CD8-positive, alpha-beta memory T cell (primary cell): ENCODE data around the gene TFAP2C. TPM values are rescaled to one million over a fixed set of nuclear protein-coding genes. Genes with fewer than 3 reads are reported as not detected.

ENCODE experiments used
- CTCF ChIA-PET: fragments of 350-600 bp; sonication (Branson Sonifier 250); formaldehyde crosslinking; loops from one replicate; lab custom pipeline; 2021; ENCODE audit warnings: antibody characterized with exemption; lab: Charles Lee
- POLR2A ChIA-PET: fragments of 350-600 bp; sonication (Branson Sonifier 250); formaldehyde crosslinking; loops from one replicate; lab custom pipeline; 2021; ENCODE audit warnings: antibody characterized with exemption; lab: Charles Lee
- DNase-seq, 5 donors: peaks; one replicate each; pipeline versions ENCODE4 v3.0.0 to v3.0.0-alpha.2; 2020 to 2022; ENCODE audit warnings: mixed read lengths in 1 of 5
- H3K27ac ChIP-seq: one replicate; pipeline ENCODE4 v1.7.0; 2013; ENCODE audit warnings: low read depth, mild to moderate bottlenecking, low read length, moderate library complexity
- H3K27me3 ChIP-seq: 2 replicates; pipeline ENCODE4 v1.7.0; 2013; ENCODE audit warnings: low read length, mild to moderate bottlenecking; ENCODE audit not compliant: insufficient read depth, poor library complexity, severe bottlenecking
- H3K36me3 ChIP-seq: 2 replicates; pipeline ENCODE4 v1.7.0; 2013; ENCODE audit warnings: mild to moderate bottlenecking, low read length, moderate library complexity; ENCODE audit not compliant: insufficient read depth
- H3K4me1 ChIP-seq: 2 replicates; pipeline ENCODE4 v1.7.0; 2013; ENCODE audit warnings: mild to moderate bottlenecking, low read length, moderate library complexity; ENCODE audit not compliant: insufficient read depth
- H3K4me3 ChIP-seq: 2 replicates; pipeline ENCODE4 v1.7.0; 2013; ENCODE audit warnings: mild to moderate bottlenecking, low read length
- H3K9me3 ChIP-seq: 2 replicates; pipeline ENCODE4 v1.7.0; 2013; ENCODE audit warnings: mild to moderate bottlenecking, low read length
- H3K27ac Mint-ChIP-seq, 8 donors: one replicate each; pipeline ENCODE4 v1.8.0; 2020 to 2021; ENCODE audit warnings: mixed read lengths in 8 of 8, mild to moderate bottlenecking in 6 of 8, inconsistent platforms in 3 of 8, moderate library complexity in 3 of 8
- H3K27me3 Mint-ChIP-seq, 2 donors: one replicate each; pipeline ENCODE4 v1.8.0; 2020 to 2021; ENCODE audit warnings: mixed read lengths in 2 of 2, mild to moderate bottlenecking in 1 of 2, moderate library complexity in 1 of 2
- H3K36me3 Mint-ChIP-seq, 3 donors: one replicate each; pipeline ENCODE4 v1.8.0; 2020 to 2021; ENCODE audit warnings: mixed read lengths in 3 of 3, inconsistent platforms in 1 of 3, mild to moderate bottlenecking in 1 of 3
- H3K4me1 Mint-ChIP-seq, 3 donors: one replicate each; pipeline ENCODE4 v1.8.0; 2020 to 2021; ENCODE audit warnings: mixed read lengths in 3 of 3, inconsistent platforms in 1 of 3, mild to moderate bottlenecking in 1 of 3
- H3K4me3 Mint-ChIP-seq, 7 donors: one replicate each; pipeline ENCODE4 v1.8.0; 2020 to 2021; ENCODE audit warnings: mixed read lengths in 7 of 7, mild to moderate bottlenecking in 6 of 7, moderate library complexity in 4 of 7, inconsistent platforms in 2 of 7
- H3K9me3 Mint-ChIP-seq, 5 donors: one replicate each; pipeline ENCODE4 v1.8.0; 2020 to 2022; ENCODE audit warnings: mixed read lengths in 5 of 5, mild to moderate bottlenecking in 3 of 5, moderate library complexity in 2 of 5, inconsistent platforms in 1 of 5
- polyA plus RNA-seq: library from polyadenylated mRNA; unstranded; fragments of 300-500 nt; fragmentation: Illumina TruSeq; gene quantifications from one replicate; pipeline ENCODE4 v1.2.3, GENCODE V29; 2021
- total RNA-seq, 2 experiments: library from RNA; stranded (reverse); gene quantifications; one replicate each; pipeline ENCODE4 v1.2.3, GENCODE V29; 2021

TFAP2C gene
- total and polyA plus RNA-seq, 3 experiments from 2014 or later = not detected

- Histone ChIP-seq H3K4me3 (no peak overlapping the region), H3K27ac (no peak overlapping the region), H3K36me3 (no peaks in the 10 kb centered on the region), H3K27me3 (peaks cover 3% of the 10 kb centered on the region), H3K4me1 (no peaks in the 10 kb centered on the region), H3K9me3 (no peaks in the 10 kb centered on the region)
- Mint-ChIP-seq H3K36me3 (no peaks in the 10 kb centered on the region), H3K27me3 (peaks cover 1 to 4% of the 10 kb centered on the region in 2 donors), H3K9me3 (no peaks in the 10 kb centered on the region), H3K4me3 (no peak overlapping the region), H3K4me1 (no peaks in the 10 kb centered on the region), H3K27ac (no peak overlapping the region)
- CTCF ChIA-PET = no interaction called here
- no peak for DNase-seq
- POLR2A ChIA-PET = no interaction called here
Measured at GRCh38 chr20:56607061-56607704, 21.9 kb upstream of the TFAP2C start.

- no peaks in the 10 kb centered on the region for H3K36me3 Mint-ChIP-seq
- no peak for DNase-seq
- Histone ChIP-seq H3K4me3 (no peak overlapping the region), H3K36me3 (no peaks in the 10 kb centered on the region), H3K9me3 (no peaks in the 10 kb centered on the region), H3K4me1 (no peaks in the 10 kb centered on the region), H3K27ac (no peak overlapping the region), H3K27me3 (peaks cover 3% of the 10 kb centered on the region)
- H3K9me3 Mint-ChIP-seq = no peaks in the 10 kb centered on the region
- no peak overlapping the region for H3K4me3 Mint-ChIP-seq
- H3K4me1 Mint-ChIP-seq = no peaks in the 10 kb centered on the region
- H3K27me3 Mint-ChIP-seq = peaks cover 1 to 4% of the 10 kb centered on the region in 2 donors
- CTCF ChIA-PET = no interaction called here
- POLR2A ChIA-PET = no interaction called here
- H3K27ac Mint-ChIP-seq = no peak overlapping the region
Measured at GRCh38 chr20:56608376-56608775, 20.7 kb upstream of the TFAP2C start.

- POLR2A ChIA-PET = no interaction called here
- CTCF ChIA-PET = no interaction called here
- H3K27ac Mint-ChIP-seq = no peak overlapping the region
- H3K36me3 Mint-ChIP-seq = no peaks in the 10 kb centered on the region
- peaks cover 1 to 4% of the 10 kb centered on the region in 2 donors for H3K27me3 Mint-ChIP-seq
- DNase-seq = no peak
- no peaks in the 10 kb centered on the region for H3K4me1 Mint-ChIP-seq
- H3K4me3 Mint-ChIP-seq = no peak overlapping the region
- no peaks in the 10 kb centered on the region for H3K9me3 Mint-ChIP-seq
- H3K9me3 ChIP-seq = no peaks in the 10 kb centered on the region
- H3K4me3 ChIP-seq = no peak overlapping the region
- peaks cover 3% of the 10 kb centered on the region for H3K27me3 ChIP-seq
- no peaks in the 10 kb centered on the region for H3K36me3 ChIP-seq
- H3K4me1 ChIP-seq = no peaks in the 10 kb centered on the region
- H3K27ac ChIP-seq = no peak overlapping the region
Measured at GRCh38 chr20:56609321-56609720, 19.8 kb upstream of the TFAP2C start.

GRCh38 chr20:56610098-56610497 is 19.0 kb upstream of the TFAP2C start:
- Mint-ChIP-seq H3K27me3 (peaks cover 1 to 4% of the 10 kb centered on the region in 2 donors), H3K4me1 (no peaks in the 10 kb centered on the region), H3K27ac (no peak overlapping the region), H3K9me3 (no peaks in the 10 kb centered on the region), H3K4me3 (no peak overlapping the region), H3K36me3 (no peaks in the 10 kb centered on the region)
- Histone ChIP-seq H3K27ac (no peak overlapping the region), H3K36me3 (no peaks in the 10 kb centered on the region), H3K27me3 (peaks cover 3% of the 10 kb centered on the region), H3K4me3 (no peak overlapping the region), H3K9me3 (no peaks in the 10 kb centered on the region), H3K4me1 (no peaks in the 10 kb centered on the region)
- CTCF ChIA-PET = no interaction called here
- DNase-seq = no peak
- POLR2A ChIA-PET = no interaction called here

GRCh38 chr20:56614196-56614595 is 14.9 kb upstream of the TFAP2C start:
- Mint-ChIP-seq H3K4me1 (no peaks in the 10 kb centered on the region), H3K36me3 (no peaks in the 10 kb centered on the region), H3K27ac (no peak overlapping the region), H3K4me3 (no peak overlapping the region), H3K9me3 (no peaks in the 10 kb centered on the region), H3K27me3 (peaks cover 2 to 4% of the 10 kb centered on the region in 2 donors)
- Histone ChIP-seq H3K4me3 (no peak overlapping the region), H3K27ac (no peak overlapping the region), H3K36me3 (no peaks in the 10 kb centered on the region), H3K4me1 (no peaks in the 10 kb centered on the region), H3K9me3 (no peaks in the 10 kb centered on the region), H3K27me3 (no peaks in the 10 kb centered on the region)
- ChIA-PET CTCF (no interaction called here), POLR2A (no interaction called here)
- no peak for DNase-seq

- no peak for DNase-seq
Measured at GRCh38 chr20:56616716-56617115, 12.4 kb upstream of the TFAP2C start.

GRCh38 chr20:56617489-56617888 is 11.6 kb upstream of the TFAP2C start:
- Histone ChIP-seq H3K4me3 (no peak overlapping the region), H3K9me3 (no peaks in the 10 kb centered on the region), H3K4me1 (no peaks in the 10 kb centered on the region), H3K27me3 (no peaks in the 10 kb centered on the region), H3K36me3 (no peaks in the 10 kb centered on the region), H3K27ac (no peak overlapping the region)
- Mint-ChIP-seq H3K27me3 (peaks cover 4 to 6% of the 10 kb centered on the region in 2 donors), H3K4me3 (no peak overlapping the region), H3K9me3 (no peaks in the 10 kb centered on the region), H3K27ac (no peak overlapping the region), H3K36me3 (no peaks in the 10 kb centered on the region), H3K4me1 (no peaks in the 10 kb centered on the region)
- ChIA-PET POLR2A (no interaction called here), CTCF (no interaction called here)
- no peak for DNase-seq

More at GRCh38 chr20:56616716-56617115, 12.4 kb upstream of the TFAP2C start:
- no peaks in the 10 kb centered on the region for H3K36me3 ChIP-seq
- H3K4me1 Mint-ChIP-seq = no peaks in the 10 kb centered on the region
- H3K9me3 Mint-ChIP-seq = no peaks in the 10 kb centered on the region
- H3K9me3 ChIP-seq = no peaks in the 10 kb centered on the region
- ChIA-PET POLR2A (no interaction called here), CTCF (no interaction called here)
- no peak overlapping the region for H3K4me3 ChIP-seq
- H3K36me3 Mint-ChIP-seq = no peaks in the 10 kb centered on the region
- no peaks in the 10 kb centered on the region for H3K27me3 ChIP-seq
- H3K27ac ChIP-seq = no peak overlapping the region
- H3K27me3 Mint-ChIP-seq = peaks cover 2 to 5% of the 10 kb centered on the region in 2 donors
- H3K27ac Mint-ChIP-seq = no peak overlapping the region
- no peak overlapping the region for H3K4me3 Mint-ChIP-seq
- no peaks in the 10 kb centered on the region for H3K4me1 ChIP-seq

GRCh38 chr20:56621730-56622129 is 7.4 kb upstream of the TFAP2C start:
- POLR2A ChIA-PET = no interaction called here
- H3K9me3 Mint-ChIP-seq = no peaks in the 10 kb centered on the region

More at GRCh38 chr20:56621730-56622129, 7.4 kb upstream of the TFAP2C start:
- Mint-ChIP-seq H3K36me3 (no peaks in the 10 kb centered on the region), H3K27ac (no peak overlapping the region), H3K4me3 (no peak overlapping the region), H3K4me1 (no peaks in the 10 kb centered on the region), H3K27me3 (peaks cover 15 to 24% of the 10 kb centered on the region in 2 donors)
- H3K4me3 ChIP-seq = no peak overlapping the region
- no peaks in the 10 kb centered on the region for H3K9me3 ChIP-seq
- peaks cover 4% of the 10 kb centered on the region for H3K27me3 ChIP-seq
- H3K4me1 ChIP-seq = no peaks in the 10 kb centered on the region
- H3K27ac ChIP-seq = no peak overlapping the region
- no peaks in the 10 kb centered on the region for H3K36me3 ChIP-seq
- no peak for DNase-seq
- CTCF ChIA-PET = no interaction called here
